OCI-LY1 (cell line): Measurements from ENCODE around the gene SMAD6.

ENCODE experiments used
- H2AFZ ChIP-seq: fragments of 200-600 bp; sonication (generic), shearing (Covaris generic); 2 replicates; pipeline ENCODE4 v1.6.0; 2014; ENCODE audit warnings: antibody characterized with exemption, mild to moderate bottlenecking, low read length
- H3F3A ChIP-seq: fragments of 200-600 bp; sonication (generic), shearing (Covaris generic); 2 replicates; pipeline ENCODE4 v1.6.0; 2014; ENCODE audit warnings: mild to moderate bottlenecking, antibody characterized with exemption, low read length, moderate library complexity; ENCODE audit not compliant: insufficient read depth
- H3K27ac ChIP-seq: fragments of 200-600 bp; sonication (generic); 2 replicates; pipeline ENCODE4 v1.5.1; 2014; ENCODE audit warnings: low read length, mixed run types, mild to moderate bottlenecking, low read depth; ENCODE audit not compliant: poor library complexity, severe bottlenecking
- H3K27me3 ChIP-seq: fragments of 200-600 bp; sonication (generic); 2 replicates; pipeline ENCODE4 v1.6.0; 2014; ENCODE audit warnings: antibody characterized with exemption, mild to moderate bottlenecking, low read length, moderate library complexity; ENCODE audit not compliant: insufficient read depth
- H3K36me3 ChIP-seq: fragments of 200-600 bp; sonication (generic); 2 replicates; pipeline ENCODE4 v1.6.1; 2014; ENCODE audit warnings: mild to moderate bottlenecking, antibody characterized with exemption, low read length, moderate library complexity, mixed read lengths; ENCODE audit not compliant: insufficient read depth
- H3K4me1 ChIP-seq: fragments of 200-600 bp; sonication (generic); 2 replicates; pipeline ENCODE4 v1.5.1; 2014; ENCODE audit warnings: mild to moderate bottlenecking, low read length, moderate library complexity; ENCODE audit not compliant: insufficient read depth, severe bottlenecking
- H3K4me2 ChIP-seq: fragments of 200-600 bp; sonication (generic), shearing (Covaris generic); 2 replicates; pipeline ENCODE4 v1.6.1; 2014; ENCODE audit warnings: low read length
- H3K4me3 ChIP-seq: fragments of 200-600 bp; sonication (generic); 2 replicates; pipeline ENCODE4 v1.5.1; 2014; ENCODE audit warnings: low read length, low read depth, mild to moderate bottlenecking, mixed read lengths; ENCODE audit not compliant: poor library complexity, severe bottlenecking
- H3K79me2 ChIP-seq: fragments of 200-600 bp; shearing (Covaris generic); 2 replicates; pipeline ENCODE4 v1.6.1; 2016; ENCODE audit warnings: mixed run types, low read length, mixed read lengths; ENCODE audit not compliant: insufficient read depth
- H3K9ac ChIP-seq: fragments of 200-600 bp; sonication (generic), shearing (Covaris generic); 2 replicates; pipeline ENCODE4 v1.6.1; 2014; ENCODE audit warnings: mild to moderate bottlenecking, low read length, mixed read lengths
- H3K9me2 ChIP-seq: fragments of 200-600 bp; sonication (generic), shearing (Covaris generic); 2 replicates; pipeline ENCODE4 v1.6.1; 2014; ENCODE audit warnings: low read depth, mild to moderate bottlenecking, low read length, mixed read lengths
- H3K9me3 ChIP-seq: fragments of 200-600 bp; shearing (Covaris generic); 2 replicates; pipeline ENCODE4 v1.6.1; 2014; ENCODE audit warnings: low read length, mixed read lengths
- H4K20me1 ChIP-seq: fragments of 200-600 bp; sonication (generic), shearing (Covaris generic); 2 replicates; pipeline ENCODE4 v1.6.0; 2016; ENCODE audit warnings: mild to moderate bottlenecking, low read length; ENCODE audit not compliant: insufficient read depth
- EZH2 ChIP-seq: fragments of 200-600 bp; sonication (generic), shearing (Covaris generic); IDR thresholded peaks from 2 replicates; pipeline ENCODE4 v1.8.0; 2017; ENCODE audit warnings: borderline replicate concordance, mixed run types, mild to moderate bottlenecking, antibody characterized with exemption, low read length, moderate library complexity, mixed read lengths
- TF ChIP-seq, protein P1 (sequence below): fragments of 200-600 bp; sonication (generic), shearing (Covaris generic); IDR thresholded peaks from 2 replicates; pipeline ENCODE4 v1.5.1; 2017; ENCODE audit warnings: mild to moderate bottlenecking, antibody characterized with exemption, low read length, moderate library complexity, mixed read lengths

Gene SMAD6

DNA sequence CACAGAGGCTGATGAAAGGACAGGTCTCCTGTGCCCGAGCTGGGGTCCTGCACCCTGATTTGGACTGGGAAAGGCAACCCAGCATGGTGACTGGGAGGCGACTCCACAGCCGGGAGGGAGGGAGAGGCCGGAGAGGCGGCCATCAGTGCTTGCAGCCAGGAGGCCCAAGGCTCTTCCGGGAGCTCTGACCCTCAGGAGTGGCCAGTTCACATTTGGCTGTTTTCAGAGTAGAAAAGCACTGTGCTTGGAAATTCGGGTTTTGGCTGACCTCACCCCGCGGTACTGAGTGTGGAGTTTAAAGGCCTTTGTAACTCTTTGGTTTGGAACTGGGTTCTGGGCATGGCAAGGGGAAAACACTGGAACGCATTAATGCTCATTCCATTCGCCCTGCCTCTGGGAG is 31.9 kb downstream of the SMAD6 start:
- H3K27me3 ChIP-seq, result no peaks in the 10 kb centered on the region
- no peak overlapping the region for H2AFZ ChIP-seq
- H3K4me1 ChIP-seq, result peaks cover 79% of the 10 kb centered on the region
- H3K9me2 ChIP-seq, result no peaks in the 10 kb centered on the region
- no peak overlapping the region for H3K4me2 ChIP-seq
- no peaks in the 10 kb centered on the region for H3K9me3 ChIP-seq
- peaks cover 7% of the 10 kb centered on the region; the same call in 1 of the 2 replicates for H3K79me2 ChIP-seq
- peak overlapping the region; percentile 13 for H3K27ac ChIP-seq
- no peaks in the 10 kb centered on the region for H4K20me1 ChIP-seq
- TF ChIP-seq, protein P1, sequence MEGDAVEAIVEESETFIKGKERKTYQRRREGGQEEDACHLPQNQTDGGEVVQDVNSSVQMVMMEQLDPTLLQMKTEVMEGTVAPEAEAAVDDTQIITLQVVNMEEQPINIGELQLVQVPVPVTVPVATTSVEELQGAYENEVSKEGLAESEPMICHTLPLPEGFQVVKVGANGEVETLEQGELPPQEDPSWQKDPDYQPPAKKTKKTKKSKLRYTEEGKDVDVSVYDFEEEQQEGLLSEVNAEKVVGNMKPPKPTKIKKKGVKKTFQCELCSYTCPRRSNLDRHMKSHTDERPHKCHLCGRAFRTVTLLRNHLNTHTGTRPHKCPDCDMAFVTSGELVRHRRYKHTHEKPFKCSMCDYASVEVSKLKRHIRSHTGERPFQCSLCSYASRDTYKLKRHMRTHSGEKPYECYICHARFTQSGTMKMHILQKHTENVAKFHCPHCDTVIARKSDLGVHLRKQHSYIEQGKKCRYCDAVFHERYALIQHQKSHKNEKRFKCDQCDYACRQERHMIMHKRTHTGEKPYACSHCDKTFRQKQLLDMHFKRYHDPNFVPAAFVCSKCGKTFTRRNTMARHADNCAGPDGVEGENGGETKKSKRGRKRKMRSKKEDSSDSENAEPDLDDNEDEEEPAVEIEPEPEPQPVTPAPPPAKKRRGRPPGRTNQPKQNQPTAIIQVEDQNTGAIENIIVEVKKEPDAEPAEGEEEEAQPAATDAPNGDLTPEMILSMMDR, result no peak
- no peak for TF ChIP-seq EZH2
- no peak overlapping the region for H3K4me3 ChIP-seq
- no peaks in the 10 kb centered on the region for H3F3A ChIP-seq
- H3K36me3 ChIP-seq, result peaks cover 8% of the 10 kb centered on the region; the same call in 1 of the 2 replicates
- H3K9ac ChIP-seq, result no peak overlapping the region

DNA sequence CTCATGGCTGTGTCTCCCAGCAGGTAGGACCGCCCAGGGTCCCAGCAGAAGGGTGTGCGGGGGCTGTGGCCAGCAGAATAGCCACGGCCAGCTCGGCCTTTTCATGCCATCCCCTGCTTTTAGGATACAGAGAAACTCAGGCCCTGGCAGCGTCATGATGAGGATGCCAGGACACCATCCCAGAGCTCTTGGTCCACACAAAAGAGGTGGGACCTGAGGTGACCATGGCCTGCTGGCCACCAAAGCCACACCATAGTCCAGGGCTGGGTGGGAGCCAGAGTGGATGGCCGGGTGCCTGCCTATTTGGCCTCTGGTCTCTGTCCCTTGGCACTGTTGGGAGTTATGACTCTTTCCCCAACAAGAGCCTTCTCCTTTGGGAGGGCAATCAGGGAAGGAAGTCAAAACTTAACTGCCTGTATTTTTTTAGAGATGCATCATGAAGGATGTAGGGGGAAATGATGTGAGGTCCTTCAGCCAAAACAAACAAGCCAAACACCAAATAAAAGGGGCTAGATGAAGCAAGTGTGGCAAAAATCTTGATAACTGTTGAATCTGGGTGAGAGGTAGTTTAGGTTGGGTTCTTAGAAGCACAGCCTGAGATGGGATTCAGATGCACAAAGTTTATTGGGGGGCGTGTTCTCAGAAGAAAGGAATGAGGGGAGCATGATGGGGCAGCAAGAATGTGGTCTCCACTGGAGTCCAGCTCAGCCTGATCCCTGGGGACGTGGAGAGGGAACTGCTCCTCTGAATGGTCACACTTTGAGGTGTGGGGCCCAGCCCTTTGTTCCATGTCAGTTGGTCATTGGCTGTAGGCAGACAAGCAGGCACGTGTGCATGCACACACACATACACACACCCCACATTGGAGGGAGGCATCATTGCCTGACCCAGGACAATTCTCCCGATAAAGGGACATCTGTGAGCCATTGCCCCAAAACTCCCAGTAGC is 33.2 kb downstream of the SMAD6 start:
- Histone ChIP-seq H3K79me2 (peaks cover 7% of the 10 kb centered on the region; the same call in 1 of the 2 replicates), H3F3A (no peaks in the 10 kb centered on the region), H3K27me3 (no peaks in the 10 kb centered on the region), H4K20me1 (no peaks in the 10 kb centered on the region), H3K27ac (peak overlapping the region; percentile 79), H2AFZ (no peak overlapping the region), H3K4me2 (no peak overlapping the region), H3K4me1 (peaks cover 79% of the 10 kb centered on the region), H3K9me2 (no peaks in the 10 kb centered on the region), H3K4me3 (no peak overlapping the region), H3K36me3 (peaks cover 8% of the 10 kb centered on the region; the same call in 1 of the 2 replicates), H3K9me3 (no peaks in the 10 kb centered on the region), H3K9ac (no peak overlapping the region)
- no peak for TF ChIP-seq EZH2
- TF ChIP-seq, protein P1, result no peak

DNA sequence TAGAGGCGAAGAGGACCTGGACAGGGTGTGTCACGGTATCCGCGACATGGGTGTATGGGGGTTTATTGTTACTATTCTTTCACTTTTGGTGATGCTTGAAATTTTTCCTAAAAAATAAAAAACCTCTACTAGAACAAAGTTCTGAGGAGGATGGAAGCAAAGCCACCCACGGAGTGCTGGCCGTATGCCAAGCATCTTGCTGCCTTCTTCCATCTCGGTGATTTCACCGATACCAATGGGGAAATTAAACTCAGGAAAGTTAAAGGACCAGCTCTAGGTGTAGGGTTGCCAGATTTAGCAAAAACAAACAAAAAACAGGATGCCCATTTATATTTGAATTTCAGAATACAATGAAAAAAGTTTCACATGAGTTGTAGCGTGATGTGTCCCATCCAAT is 33.9 kb downstream of the SMAD6 start:
- peaks cover 8% of the 10 kb centered on the region; the same call in 1 of the 2 replicates for H3K36me3 ChIP-seq
- H3K4me1 ChIP-seq, result peaks cover 79% of the 10 kb centered on the region
- H2AFZ ChIP-seq, result no peak overlapping the region
- H3K79me2 ChIP-seq, result peaks cover 7% of the 10 kb centered on the region; the same call in 1 of the 2 replicates
- no peak overlapping the region for H3K9ac ChIP-seq
- H3K4me2 ChIP-seq, result no peak overlapping the region; the same call in 1 of the 2 replicates
- H3K27ac ChIP-seq, result peak overlapping the region; percentile 79
- no peaks in the 10 kb centered on the region for H3K9me3 ChIP-seq
- TF ChIP-seq, protein P1, result no peak
- TF ChIP-seq EZH2, result no peak
- no peaks in the 10 kb centered on the region for H3K9me2 ChIP-seq
- no peaks in the 10 kb centered on the region for H3F3A ChIP-seq
- H3K4me3 ChIP-seq, result no peak overlapping the region
- H4K20me1 ChIP-seq, result no peaks in the 10 kb centered on the region
- no peaks in the 10 kb centered on the region for H3K27me3 ChIP-seq
